NOMO-1 treated with dmso at 0.1 percent for 144 hours (cell line): ENCODE results near the gene CRACR2B.

Experiments used
- DNase-seq: peaks from one replicate; lab custom pipeline; 2025; ENCODE audit not compliant: unreplicated experiment; lab: John Stamatoyannopoulos, UW

CRACR2B gene

DNA sequence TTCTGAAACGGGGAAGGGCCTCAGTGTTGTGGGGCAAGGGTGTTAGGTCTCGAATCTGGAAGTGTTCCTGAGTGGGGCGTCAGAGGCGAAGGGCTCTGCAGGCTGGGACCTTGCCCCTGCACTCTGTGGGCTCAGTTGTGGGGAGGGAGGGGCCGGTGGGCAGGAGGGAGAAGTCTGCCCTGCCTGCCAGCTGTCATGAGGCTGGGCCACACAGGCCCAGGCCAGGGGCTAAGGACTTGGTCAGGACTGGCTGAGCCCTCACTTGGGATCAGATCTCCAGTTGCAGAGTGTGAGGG, at the start of gene CRACR2B:
Gene CRACR2B, plus strand, starts transcription at position 23 of the 296 bp plus-strand sequence. CDS start 689 bp downstream, outside the sequence.
- no peak for DNase-seq

DNA sequence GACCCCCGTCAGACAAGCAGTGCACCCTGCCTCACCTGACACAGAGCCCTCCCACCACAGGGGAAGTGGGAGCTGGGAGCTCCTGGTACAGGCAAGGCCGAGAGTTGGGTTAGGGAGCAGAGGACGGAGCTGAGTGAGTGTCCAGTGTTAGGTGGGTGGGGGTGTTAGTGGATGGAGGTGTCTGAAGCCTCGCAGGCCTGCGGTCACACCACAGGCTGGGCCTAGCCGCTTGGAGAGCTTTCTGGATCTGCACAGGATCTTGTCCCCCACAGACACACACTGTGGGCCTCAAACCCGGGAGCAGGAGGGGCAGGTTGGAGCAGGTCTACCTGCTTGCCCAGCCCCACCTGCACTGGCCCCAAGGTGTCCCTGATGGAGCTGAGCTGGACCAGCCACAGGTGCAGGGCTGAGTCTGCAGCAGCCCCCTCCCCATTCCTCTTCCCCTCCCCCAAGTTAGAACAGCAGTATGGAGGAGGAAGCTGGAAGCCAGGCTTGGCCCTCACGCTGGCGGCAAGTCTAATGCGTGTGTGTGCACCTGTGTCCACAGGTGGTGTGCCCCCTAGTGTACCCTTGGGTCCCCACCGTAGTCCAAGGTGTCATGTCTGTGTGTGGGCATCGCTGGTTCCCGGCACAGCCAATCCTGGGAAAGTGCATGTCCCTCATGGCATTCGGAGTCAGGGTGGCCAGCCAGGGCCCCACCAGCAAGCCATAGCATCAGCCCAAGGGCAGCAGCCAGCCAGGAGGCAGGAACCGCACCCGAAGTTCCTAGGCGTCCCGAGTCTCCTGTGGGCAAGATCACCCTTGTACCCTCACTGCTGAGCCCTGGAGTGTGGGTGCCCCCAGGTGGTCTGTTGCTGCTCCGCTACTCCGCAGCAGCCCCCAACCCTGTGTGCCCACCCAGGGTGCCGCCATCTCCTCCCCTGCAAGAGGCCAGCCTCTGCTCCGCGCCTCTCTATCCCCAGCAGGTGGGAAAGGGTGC, 48.5 kb upstream of the CRACR2B start:
- no peak for DNase-seq

DNA sequence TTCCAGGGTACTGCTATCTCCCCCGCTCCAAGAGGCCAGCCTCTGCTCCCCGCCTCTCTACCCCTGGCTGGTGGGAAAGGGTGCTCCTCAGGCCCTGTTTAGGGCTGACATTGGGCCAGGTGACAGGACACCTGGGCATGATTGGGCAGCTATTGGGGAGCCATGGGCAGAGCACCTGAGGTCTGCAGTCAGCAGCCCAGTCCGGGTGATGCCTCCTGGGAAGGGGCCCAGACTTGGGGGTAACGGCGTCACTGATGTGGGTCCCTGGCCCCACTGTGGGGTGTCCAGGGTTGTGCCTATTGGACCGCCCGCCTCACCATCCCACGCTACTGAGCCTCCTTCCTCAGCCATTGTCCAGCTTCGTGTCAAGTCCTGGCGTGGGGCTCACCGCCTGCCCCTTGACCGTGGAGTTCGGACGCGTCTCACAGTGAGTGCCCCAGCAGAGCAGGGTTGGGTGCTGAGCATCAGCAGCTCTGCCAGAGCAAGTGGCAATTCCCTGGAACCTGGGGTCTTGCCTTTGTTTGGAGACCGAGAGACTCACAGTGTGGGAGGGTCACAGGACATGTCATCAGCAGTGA, 47.7 kb upstream of the CRACR2B start:
- DNase-seq: no peak

GRCh38 chr11:782264-783174, 45.2 kb upstream of the CRACR2B start:
- no peak for DNase-seq

DNA sequence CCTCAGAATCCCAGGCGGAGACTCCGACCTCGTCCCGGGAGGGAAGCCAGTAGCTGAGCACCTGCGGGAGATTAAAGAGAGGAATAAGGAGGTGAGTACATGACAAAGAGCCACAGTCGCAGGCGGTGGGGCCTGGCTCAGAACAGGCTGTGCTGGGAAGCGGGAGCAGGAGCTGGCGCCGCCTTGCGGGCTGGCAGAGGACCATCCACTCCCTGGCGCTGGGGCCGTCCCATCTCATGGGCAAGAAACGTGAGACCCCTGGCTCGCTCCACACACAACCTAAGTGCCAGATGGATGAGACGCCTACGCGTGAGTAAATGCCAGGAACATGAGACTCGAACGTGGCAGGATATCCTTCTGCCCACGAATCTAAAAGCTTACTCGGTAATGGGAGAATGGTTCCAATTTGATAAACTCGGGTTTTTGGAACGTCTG, 44.1 kb upstream of the CRACR2B start:
- DNase-seq: no peak

DNA sequence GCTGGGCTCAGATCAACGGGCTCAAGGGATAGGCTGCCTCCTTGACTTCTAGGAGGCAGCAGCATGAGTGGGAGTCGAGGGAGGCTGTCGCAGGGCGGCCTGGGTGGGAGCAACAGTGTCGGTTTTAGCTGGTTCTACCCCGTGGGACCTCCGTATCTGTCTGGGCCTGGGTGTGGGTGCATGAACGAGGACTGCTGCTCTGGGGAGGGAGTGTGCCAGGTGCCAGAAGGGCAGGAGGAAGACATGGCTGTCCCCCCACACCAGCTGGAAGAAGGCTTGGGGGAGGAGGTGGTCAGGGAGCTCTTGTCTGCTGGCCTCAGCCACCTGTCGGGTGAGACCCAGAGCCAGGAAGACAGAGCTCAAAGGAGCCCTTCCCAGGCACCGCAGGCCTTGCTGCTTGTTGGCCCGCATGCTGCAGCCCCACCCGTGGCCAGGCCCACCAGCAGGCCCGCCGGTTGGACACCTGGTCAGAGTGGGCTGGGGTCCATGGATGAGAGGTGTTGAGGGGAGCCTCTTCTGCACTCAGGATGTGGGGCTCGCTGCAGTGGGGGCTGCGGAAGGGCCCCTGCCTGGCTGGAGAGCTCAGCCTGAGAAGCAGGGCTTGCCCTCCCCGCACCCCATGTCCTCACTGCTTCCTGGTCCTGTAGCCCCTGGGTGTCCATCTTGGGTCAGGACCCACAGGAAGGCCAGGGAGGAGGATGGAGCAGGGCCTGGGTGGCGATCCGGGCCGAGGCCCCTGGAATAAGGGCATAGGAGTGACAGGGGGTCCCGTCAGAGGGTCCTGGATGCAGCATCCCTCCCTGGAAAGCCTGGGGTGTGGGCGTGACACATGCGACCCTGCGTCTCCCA, 41.3 kb upstream of the CRACR2B start:
- no peak for DNase-seq

- no peak for DNase-seq
Observed at GRCh38 chr11:787084-787675, 40.5 kb upstream of the CRACR2B start.

DNA sequence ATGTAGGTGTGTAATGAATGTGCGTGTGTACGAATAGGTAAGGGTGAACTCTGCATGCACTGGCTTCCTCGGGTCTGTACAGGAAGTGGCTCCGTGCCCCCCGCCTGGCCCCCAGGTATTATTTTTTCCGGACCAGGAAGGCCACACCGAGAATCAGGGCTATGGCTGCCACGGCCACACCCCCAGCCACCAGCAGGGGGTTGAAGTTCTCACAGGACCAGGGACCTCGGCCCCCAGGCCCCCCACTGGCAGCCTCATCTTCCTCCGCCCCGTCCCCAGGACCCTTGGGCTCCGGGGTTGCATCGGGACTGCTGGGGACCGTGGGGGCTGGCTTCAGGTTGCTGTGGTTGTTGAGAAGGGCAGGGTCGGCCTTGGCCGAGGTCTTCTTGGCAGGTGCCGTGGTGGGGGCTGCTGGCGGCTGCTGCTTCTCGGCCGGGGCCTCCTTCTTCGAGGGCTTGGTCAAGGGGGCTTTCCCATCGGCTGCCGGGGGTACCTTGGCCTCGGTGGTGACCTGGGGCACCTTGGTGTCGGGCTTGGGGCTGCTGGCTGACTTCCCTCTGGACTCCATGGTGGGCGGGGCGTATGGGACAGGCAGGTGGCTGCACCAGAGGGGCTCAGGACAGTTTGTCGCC, 39.6 kb upstream of the CRACR2B start:
- no peak for DNase-seq

DNA sequence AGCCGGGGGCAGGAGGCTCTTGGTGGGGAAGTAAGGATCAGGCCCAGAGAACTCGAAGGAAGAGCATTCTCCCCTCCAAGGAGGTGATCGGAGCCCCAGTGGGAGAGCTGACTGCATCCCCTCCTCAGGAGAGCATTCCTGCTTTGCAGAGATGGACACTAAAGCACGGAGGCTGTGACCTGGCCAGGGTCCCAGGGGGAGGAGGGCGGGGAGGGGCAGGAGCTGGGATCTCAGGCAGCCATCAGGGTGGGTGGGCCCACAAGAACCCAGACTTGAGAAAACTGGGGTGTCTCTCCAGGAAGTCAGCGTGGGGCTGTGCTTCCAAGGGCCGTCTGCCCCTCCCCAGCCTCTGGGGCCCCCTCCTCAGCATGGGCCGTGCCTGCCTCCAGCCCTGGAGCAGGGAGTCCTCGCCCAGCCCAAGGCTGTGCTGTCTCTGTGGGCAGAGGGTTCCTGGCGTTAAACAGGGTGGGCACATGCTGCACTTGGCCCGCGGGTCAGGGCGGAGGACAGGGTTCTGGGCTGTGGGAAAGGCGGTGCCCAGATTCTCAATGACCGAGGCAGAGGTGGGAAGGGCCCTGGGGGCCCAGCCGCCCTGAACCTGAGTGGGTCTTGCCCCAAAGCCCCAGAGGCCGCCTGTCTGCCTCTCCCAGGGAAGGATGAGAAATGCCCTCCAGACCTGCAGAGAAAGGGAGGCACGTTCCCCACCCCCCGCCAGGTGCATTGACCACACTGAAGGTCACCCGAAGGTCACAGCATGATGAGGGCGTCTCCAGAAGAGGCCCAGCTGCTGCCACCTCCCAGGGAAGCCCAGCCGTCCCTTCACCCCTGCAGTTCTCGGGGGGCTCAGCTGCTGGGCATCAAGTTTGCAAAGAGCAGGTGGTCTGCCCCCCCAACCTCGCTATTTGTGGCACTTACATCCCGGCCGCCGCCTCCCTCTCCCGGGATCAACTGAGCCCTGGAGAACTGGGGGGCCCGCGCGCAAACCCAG, 38.5 kb upstream of the CRACR2B start:
- no peak for DNase-seq

DNA sequence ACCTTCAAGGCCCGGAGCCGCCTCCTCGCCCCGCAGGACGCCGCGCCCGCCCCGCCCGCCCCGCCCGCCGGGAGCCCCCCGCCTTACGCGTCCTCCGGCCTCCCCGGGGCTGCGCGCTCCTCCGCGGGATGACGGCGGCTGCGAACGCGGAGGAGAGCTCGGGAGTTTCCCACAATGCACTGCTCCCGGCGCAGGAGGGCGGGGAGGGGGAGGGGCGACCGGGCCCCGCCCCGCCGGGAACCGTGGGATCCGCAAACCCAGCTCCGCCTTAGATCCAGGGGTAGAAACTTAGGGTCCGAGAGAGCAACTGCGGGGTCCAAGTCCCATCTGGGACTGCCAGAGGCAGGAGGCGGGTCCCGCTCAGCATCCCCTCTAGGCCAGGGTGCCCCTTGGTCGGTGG, 37.8 kb upstream of the CRACR2B start, which contains the start of gene CEND1:
Gene CEND1, minus strand, starts transcription at position 148 of the 400 bp plus-strand sequence. CDS start 1,514 bp downstream, outside the sequence.
- DNase-seq: no peak

- DNase-seq: no peak
Observed at GRCh38 chr11:790721-791564, 36.8 kb upstream of the CRACR2B start.

DNA sequence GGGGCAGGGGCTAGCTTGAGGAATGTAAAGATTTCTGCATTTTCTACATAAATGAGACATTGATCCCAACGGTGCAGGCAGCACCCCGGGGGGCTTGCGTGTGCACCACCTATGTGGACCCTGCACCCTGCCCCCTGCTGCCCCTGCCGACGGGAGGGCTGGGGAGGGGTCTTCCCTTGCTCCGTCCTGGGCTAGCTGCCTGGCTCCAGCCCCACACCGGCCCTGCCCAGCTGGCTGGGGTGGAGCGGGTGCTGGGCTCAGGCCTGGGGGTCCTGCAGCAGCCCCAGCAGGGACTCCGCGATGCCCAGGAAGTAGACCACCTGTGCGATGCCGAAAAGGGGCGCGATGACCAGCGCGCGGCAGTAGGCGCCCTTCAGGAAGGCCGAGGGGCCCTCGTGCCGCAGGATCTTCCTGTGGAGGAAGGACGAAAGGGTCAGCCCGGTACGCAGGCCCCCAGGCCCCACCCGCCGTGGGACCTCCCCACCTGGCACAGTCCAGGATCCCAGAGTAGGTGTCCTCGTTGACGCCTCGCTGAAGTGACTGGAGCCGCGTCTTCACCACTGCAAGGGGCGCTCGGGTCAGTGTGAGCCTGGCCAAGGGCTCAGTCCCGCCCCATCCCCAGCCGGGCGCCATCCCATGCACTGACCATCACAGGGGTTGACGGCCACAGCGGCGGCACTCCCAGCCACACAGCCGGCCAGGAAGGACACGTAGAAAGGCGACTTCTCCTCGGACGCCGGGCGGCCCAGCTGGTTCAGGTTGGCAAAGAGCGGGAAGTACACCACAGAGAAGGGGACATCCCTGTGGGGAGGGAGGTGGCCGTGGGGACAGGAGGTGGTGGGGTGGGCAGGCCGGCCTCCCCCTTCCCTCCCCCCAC, 35.8 kb upstream of the CRACR2B start:
- DNase-seq: no peak

- no peak for DNase-seq
Observed at GRCh38 chr11:792535-792821, 35.2 kb upstream of the CRACR2B start.

- no peak for DNase-seq
Observed at GRCh38 chr11:792873-793272, 34.8 kb upstream of the CRACR2B start.

- DNase-seq: no peak
Observed at GRCh38 chr11:793556-793955, 34.2 kb upstream of the CRACR2B start.

GRCh38 chr11:794013-794765, 33.5 kb upstream of the CRACR2B start:
- no peak for DNase-seq
